Mesenchymal stem cell (in vitro differentiated cells and primary cell): Measurements from ENCODE around the gene SLC25A25.

Source experiments
- DNase-seq: peaks from one replicate; pipeline ENCODE4 v3.0.0-alpha.2; 2013
- H2AFZ ChIP-seq: one replicate; pipeline ENCODE4 v1.6.1; 2013; ENCODE audit warnings: low read depth, mild to moderate bottlenecking, control low read depth, inconsistent platforms, low read length, moderate library complexity
- H2AK5ac ChIP-seq: 2 replicates; pipeline ENCODE4 v1.6.1; 2013; ENCODE audit warnings: low read length, moderate library complexity, mild to moderate bottlenecking, inconsistent platforms; ENCODE audit not compliant: severe bottlenecking
- H2BK120ac ChIP-seq: one replicate; pipeline ENCODE4 v1.6.1; 2013; ENCODE audit warnings: low read depth, mild to moderate bottlenecking, inconsistent platforms, low read length, moderate library complexity
- H2BK12ac ChIP-seq, 2 experiments: one replicate each; pipeline ENCODE4 v1.6.1; 2013; ENCODE audit warnings: inconsistent platforms in 2 of 2, low read length in 2 of 2, mild to moderate bottlenecking in 2 of 2, moderate library complexity in 2 of 2, control low read depth in 1 of 2
- H2BK15ac ChIP-seq: one replicate; pipeline ENCODE4 v1.6.1; 2013; ENCODE audit warnings: mild to moderate bottlenecking, low read depth, inconsistent platforms; ENCODE audit not compliant: poor library complexity, severe bottlenecking
- H2BK5ac ChIP-seq: 2 replicates; pipeline ENCODE4 v1.6.1; 2013; ENCODE audit warnings: low read depth, mild to moderate bottlenecking, low read length, control low read depth, inconsistent platforms; ENCODE audit not compliant: poor library complexity, severe bottlenecking
- H3K14ac ChIP-seq, 2 experiments: one replicate each; pipeline ENCODE4 v1.6.1; 2013; ENCODE audit warnings: inconsistent platforms in 2 of 2, low read length in 2 of 2, control low read depth in 1 of 2, mild to moderate bottlenecking in 1 of 2, moderate library complexity in 1 of 2
- H3K18ac ChIP-seq, 2 experiments: one replicate each; pipeline ENCODE4 v1.6.1; 2013; ENCODE audit warnings: inconsistent platforms in 2 of 2, low read length in 2 of 2, control low read depth in 1 of 2, low read depth in 1 of 2, mild to moderate bottlenecking in 1 of 2
- H3K23ac ChIP-seq, 2 experiments: one replicate each; pipeline ENCODE4 v1.6.1; 2013; ENCODE audit warnings: inconsistent platforms in 2 of 2, low read length in 2 of 2, mild to moderate bottlenecking in 2 of 2, moderate library complexity in 2 of 2, control low read depth in 1 of 2
- H3K27ac ChIP-seq: 2 replicates; pipeline ENCODE4 v1.5.1; 2013; ENCODE audit warnings: mild to moderate bottlenecking, moderate library complexity, low read length, control low read depth, inconsistent platforms; ENCODE audit not compliant: poor library complexity, severe bottlenecking
- H3K27me3 ChIP-seq, 2 experiments: 2 replicates each; pipeline versions ENCODE4 v1.6.1 to v1.7.0; 2013; ENCODE audit warnings: low read length in 2 of 2, mild to moderate bottlenecking in 2 of 2, moderate library complexity in 2 of 2, control low read depth in 1 of 2, inconsistent platforms in 1 of 2; ENCODE audit not compliant: control insufficient read depth in 1 of 2, insufficient read depth in 1 of 2
- H3K36me3 ChIP-seq, 2 experiments: 2 replicates each; pipeline versions ENCODE4 v1.6.1 to v1.7.0; 2013; ENCODE audit warnings: low read length in 2 of 2, control low read depth in 1 of 2, inconsistent platforms in 1 of 2, low read depth in 1 of 2, mild to moderate bottlenecking in 1 of 2; ENCODE audit not compliant: insufficient read depth in 2 of 2, control insufficient read depth in 1 of 2
- H3K4ac ChIP-seq, 2 experiments: one replicate each; pipeline ENCODE4 v1.6.1; 2013; ENCODE audit warnings: inconsistent platforms in 2 of 2, low read length in 2 of 2, mild to moderate bottlenecking in 2 of 2, moderate library complexity in 2 of 2, control low read depth in 1 of 2, low read depth in 1 of 2
- H3K4me1 ChIP-seq: 2 replicates; pipeline ENCODE4 v1.6.1; 2013; ENCODE audit warnings: low read depth, low read length, control low read depth; ENCODE audit not compliant: control insufficient read depth, insufficient read depth
- H3K4me2 ChIP-seq: 2 replicates; pipeline ENCODE4 v1.6.1; 2013; ENCODE audit warnings: low read length, mild to moderate bottlenecking, inconsistent platforms; ENCODE audit not compliant: poor library complexity, severe bottlenecking
- H3K4me3 ChIP-seq, 2 experiments: 2 replicates each; pipeline versions ENCODE4 v1.5.1 to v1.7.0; 2013; ENCODE audit warnings: low read length in 2 of 2, mild to moderate bottlenecking in 2 of 2, control low read depth in 1 of 2, low read depth in 1 of 2; ENCODE audit not compliant: insufficient read depth in 1 of 2
- H3K79me1 ChIP-seq: replicated peaks from 2 replicates; pipeline ENCODE4 v1.6.1; 2013; ENCODE audit warnings: mild to moderate bottlenecking, control low read depth, low read length, inconsistent platforms; ENCODE audit not compliant: poor library complexity, severe bottlenecking
- H3K9ac ChIP-seq: 2 replicates; pipeline ENCODE4 v1.7.0; 2013; ENCODE audit warnings: mild to moderate bottlenecking, low read length, moderate library complexity
- H3K9me3 ChIP-seq: 2 replicates; pipeline ENCODE4 v1.7.0; 2013; ENCODE audit warnings: mild to moderate bottlenecking, low read length; ENCODE audit not compliant: control insufficient read depth
- H4K8ac ChIP-seq: one replicate; pipeline ENCODE4 v1.6.1; 2013; ENCODE audit warnings: inconsistent platforms, mild to moderate bottlenecking, low read length, moderate library complexity
- H4K91ac ChIP-seq: one replicate; pipeline ENCODE4 v1.6.1; 2013; ENCODE audit warnings: mild to moderate bottlenecking, low read length, inconsistent platforms
- WGBS: methylation state at CpG from one replicate; pipeline ENCODE4 v1.1.7; 2013; ENCODE audit warnings: mixed read lengths; 5-methylcytosine and 5-hydroxymethylcytosine counted together

SLC25A25 gene

DNA sequence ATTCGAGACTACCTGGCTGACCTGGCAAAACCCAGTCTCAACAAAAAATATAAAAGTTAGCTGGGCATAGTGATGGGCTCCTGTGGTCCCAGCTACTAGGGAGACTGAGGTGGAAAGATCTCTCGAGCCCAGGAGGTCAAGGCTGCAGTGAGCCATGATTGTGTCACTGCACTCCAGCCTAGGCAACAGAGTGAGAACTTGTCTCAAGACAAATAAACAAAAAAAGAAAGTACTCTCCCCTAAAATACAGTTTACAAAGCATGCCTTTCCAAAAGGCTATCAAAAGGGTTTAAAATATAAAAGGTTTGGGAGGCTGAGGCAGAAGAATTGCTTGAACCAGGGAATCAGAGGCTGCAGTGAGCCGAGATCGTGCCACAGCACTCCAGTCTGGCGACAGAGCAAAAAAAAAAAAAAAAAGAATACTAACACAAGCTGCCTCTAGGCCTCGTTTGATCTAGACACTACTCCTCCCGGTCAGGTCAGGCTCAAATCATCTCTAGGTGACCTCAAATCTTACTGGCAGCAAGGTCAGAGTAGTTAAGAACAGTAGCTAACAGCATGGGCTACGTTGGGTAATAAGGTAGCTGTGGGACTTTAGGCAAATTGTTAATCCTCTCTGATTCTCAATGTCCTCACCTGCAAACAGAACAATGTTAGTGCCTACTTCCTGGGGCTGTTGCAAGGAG lies 10.2 kb upstream of the SLC25A25 start:
- Histone ChIP-seq H3K18ac (no peak overlapping the region), H3K9me3 (no peaks in the 10 kb centered on the region), H3K27me3 (no peaks in the 10 kb centered on the region), H2AFZ (no peak overlapping the region), H2BK5ac (no peak overlapping the region), H2BK12ac (no peak overlapping the region), H3K4me2 (no peak overlapping the region), H3K4me3 (no peak overlapping the region), H3K14ac (no peak overlapping the region), H4K91ac (no peak overlapping the region), H3K9ac (no peak overlapping the region), H3K23ac (no peak overlapping the region), H3K27ac (no peak overlapping the region), H2BK15ac (no peak overlapping the region), H4K8ac (peak overlapping the region; percentile 73), H3K79me1 (no peaks in the 10 kb centered on the region), H3K4me1 (peaks cover 5% of the 10 kb centered on the region), H3K36me3 (peaks cover 14 to 16% of the 10 kb centered on the region in 2 experiments), H2AK5ac (no peak overlapping the region), H2BK120ac (no peak overlapping the region), H3K4ac (no peak overlapping the region)
- 86% methylated on average over 6 of the region's 8 CpGs for WGBS
- DNase-seq: no peak

DNA sequence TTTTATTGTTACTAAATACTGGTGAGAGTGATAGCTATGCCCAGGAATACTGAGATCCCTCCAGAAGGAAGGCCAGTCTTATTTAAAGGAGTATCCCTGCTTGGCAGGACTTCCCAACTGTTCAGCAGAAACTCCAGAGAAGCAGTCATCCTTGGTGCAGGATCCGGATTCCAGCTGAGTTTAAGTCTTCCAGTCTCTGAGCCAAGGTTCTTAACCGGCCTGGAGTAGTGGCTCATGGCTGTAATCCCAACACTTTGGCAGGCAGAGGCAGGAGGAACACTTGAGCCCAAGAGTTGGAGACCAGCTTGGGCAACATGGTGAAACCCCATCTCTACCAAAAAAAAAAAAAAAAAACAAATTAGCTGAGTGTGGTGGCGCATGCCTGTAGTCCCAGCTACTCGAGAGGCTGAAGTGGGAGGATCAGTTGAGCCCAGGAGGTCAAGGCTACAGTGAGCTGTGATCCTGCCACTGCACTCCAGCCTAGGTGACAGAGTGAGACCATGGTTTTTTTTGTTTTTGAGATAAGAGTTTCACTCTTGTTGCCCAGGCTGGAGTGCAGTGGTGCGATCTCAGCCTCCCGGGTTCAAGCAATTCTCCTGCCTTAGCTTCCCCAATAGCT lies 8.6 kb upstream of the SLC25A25 start:
- H3K14ac ChIP-seq: no peak overlapping the region
- H2BK15ac ChIP-seq: no peak overlapping the region
- H4K91ac ChIP-seq: no peak overlapping the region
- no peak overlapping the region for H4K8ac ChIP-seq
- no peak overlapping the region for H3K4ac ChIP-seq
- no peak overlapping the region for H2AK5ac ChIP-seq
- no peak overlapping the region for H3K27ac ChIP-seq
- H3K18ac ChIP-seq: no peak overlapping the region
- no peak overlapping the region for H2AFZ ChIP-seq
- H3K79me1 ChIP-seq: peaks cover 7% of the 10 kb centered on the region
- H3K9me3 ChIP-seq: no peaks in the 10 kb centered on the region
- H3K36me3 ChIP-seq: peaks cover 24% of the 10 kb centered on the region in 2 experiments
- no peak overlapping the region for H2BK120ac ChIP-seq
- WGBS: 99% methylated on average over 6 of the region's 6 CpGs
- H2BK5ac ChIP-seq: no peak overlapping the region
- no peak overlapping the region for H3K23ac ChIP-seq
- no peak overlapping the region for H3K4me3 ChIP-seq
- H3K4me1 ChIP-seq: peaks cover 5% of the 10 kb centered on the region
- no peak overlapping the region for H3K9ac ChIP-seq
- H3K27me3 ChIP-seq: no peaks in the 10 kb centered on the region
- no peak overlapping the region for H2BK12ac ChIP-seq
- H3K4me2 ChIP-seq: no peak overlapping the region
- no peak for DNase-seq

DNA sequence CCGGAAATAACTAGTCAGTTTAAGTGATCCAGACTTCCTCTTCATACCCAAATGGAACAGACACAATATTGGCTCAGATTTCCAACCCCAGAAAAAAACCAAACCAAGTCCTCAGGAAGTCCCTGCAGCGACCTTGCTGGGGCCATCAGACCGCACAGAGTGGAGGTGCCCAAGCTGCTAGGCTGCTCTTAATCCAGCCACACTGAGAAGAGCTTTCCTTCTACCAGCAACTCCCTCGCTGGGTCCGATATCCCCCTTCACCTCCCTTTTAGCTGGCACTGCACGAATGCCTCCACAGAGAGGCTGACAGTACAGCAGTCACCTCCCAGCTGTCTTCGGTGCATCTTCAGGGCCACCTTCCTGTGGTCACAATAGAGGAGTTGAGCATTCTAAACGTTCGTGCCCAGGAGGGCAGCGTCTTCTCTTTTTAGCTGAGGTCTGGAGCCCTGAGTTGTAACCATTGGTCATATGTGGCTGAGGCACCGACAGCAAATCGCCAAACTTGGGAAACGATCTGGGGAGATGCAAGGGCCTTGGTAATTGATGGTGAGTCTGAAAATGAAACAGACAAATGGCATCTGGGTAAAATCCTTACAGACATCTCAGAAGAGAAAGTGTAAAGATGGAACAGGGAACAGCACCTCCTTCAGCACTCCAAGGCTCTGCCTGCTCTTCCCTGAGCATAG lies 6.6 kb upstream of the SLC25A25 start:
- Histone ChIP-seq H2BK120ac (no peak overlapping the region), H4K8ac (no peak overlapping the region), H3K9me3 (no peaks in the 10 kb centered on the region), H3K27ac (no peak overlapping the region), H4K91ac (peak overlapping the region; percentile 66), H3K4me2 (no peak overlapping the region), H2BK5ac (no peak overlapping the region), H3K4ac (no peak overlapping the region), H3K14ac (no peak overlapping the region), H3K23ac (peak overlapping the region in 1 of 2 experiments; percentile 70), H2AK5ac (no peak overlapping the region), H3K4me3 (no peak overlapping the region), H2BK15ac (no peak overlapping the region), H3K27me3 (no peaks in the 10 kb centered on the region), H3K4me1 (peaks cover 5% of the 10 kb centered on the region), H3K9ac (no peak overlapping the region), H3K18ac (no peak overlapping the region), H2AFZ (no peak overlapping the region), H3K79me1 (peaks cover 18% of the 10 kb centered on the region), H3K36me3 (peaks cover 24 to 25% of the 10 kb centered on the region in 2 experiments), H2BK12ac (no peak overlapping the region)
- DNase-seq: no peak
- WGBS: 92% methylated on average over 13 of the region's 13 CpGs

DNA sequence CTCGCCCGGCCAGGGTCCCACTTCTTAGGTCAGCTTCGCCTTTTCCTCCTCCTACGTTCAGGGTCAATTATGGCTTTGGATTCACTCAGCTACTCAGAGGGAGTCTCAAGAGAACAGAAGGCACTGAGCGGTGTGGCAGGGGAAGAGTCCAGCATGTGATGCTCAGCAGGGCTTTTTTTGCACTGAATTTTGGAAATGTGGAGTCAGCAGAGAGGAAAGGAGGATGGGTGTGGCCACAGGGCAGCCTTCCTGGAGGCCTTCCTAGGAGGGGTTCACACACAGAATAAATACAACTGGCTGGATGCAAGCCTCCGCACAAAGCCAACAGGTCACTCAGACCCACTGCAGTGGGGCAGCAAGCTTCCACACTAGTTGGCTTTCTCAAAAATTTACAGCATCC lies 5.8 kb upstream of the SLC25A25 start:
- Histone ChIP-seq H4K91ac (no peak overlapping the region), H3K14ac (no peak overlapping the region), H3K4me1 (peaks cover 9% of the 10 kb centered on the region), H3K27ac (no peak overlapping the region), H2AFZ (no peak overlapping the region), H3K4me3 (no peak overlapping the region), H2BK15ac (no peak overlapping the region), H3K18ac (no peak overlapping the region), H3K9me3 (no peaks in the 10 kb centered on the region), H3K4ac (no peak overlapping the region), H4K8ac (no peak overlapping the region), H2AK5ac (no peak overlapping the region), H2BK12ac (no peak overlapping the region), H2BK5ac (no peak overlapping the region), H3K4me2 (no peak overlapping the region), H2BK120ac (no peak overlapping the region), H3K27me3 (no peaks in the 10 kb centered on the region), H3K36me3 (peaks cover 24 to 27% of the 10 kb centered on the region in 2 experiments), H3K23ac (no peak overlapping the region), H3K79me1 (peaks cover 23% of the 10 kb centered on the region), H3K9ac (no peak overlapping the region)
- DNase-seq: no peak
- WGBS: 82% methylated on average over 6 of the region's 6 CpGs
